Ovary (tissue), 3 donors: Measurements from ENCODE around the gene LMNTD2.

Source experiments
- EP300 ChIP-seq: sonication (generic); formaldehyde crosslinking; IDR thresholded peaks from one replicate; pipeline ENCODE4 v1.6.1; 2017; ENCODE audit warnings: antibody characterized with exemption
- POLR2A ChIP-seq: fragments of 450-650 bp; IDR thresholded peaks from one replicate; pipeline ENCODE4 v1.6.1; 2017; ENCODE audit warnings: antibody characterized with exemption, mild to moderate bottlenecking, moderate library complexity
- TF ChIP-seq, protein P1 (sequence below), 3 donors: fragments of 450-650 bp in 2 of 3; fragments of 200-600 bp in 1 of 3; IDR thresholded peaks; one replicate each; pipeline versions ENCODE4 v1.5.1 to v1.8.0; 2016 to 2022; ENCODE audit warnings: antibody characterized with exemption in 3 of 3, mild to moderate bottlenecking in 1 of 3
- donor health status: DM: no; HTN: no; CAD: no.

DNA sequence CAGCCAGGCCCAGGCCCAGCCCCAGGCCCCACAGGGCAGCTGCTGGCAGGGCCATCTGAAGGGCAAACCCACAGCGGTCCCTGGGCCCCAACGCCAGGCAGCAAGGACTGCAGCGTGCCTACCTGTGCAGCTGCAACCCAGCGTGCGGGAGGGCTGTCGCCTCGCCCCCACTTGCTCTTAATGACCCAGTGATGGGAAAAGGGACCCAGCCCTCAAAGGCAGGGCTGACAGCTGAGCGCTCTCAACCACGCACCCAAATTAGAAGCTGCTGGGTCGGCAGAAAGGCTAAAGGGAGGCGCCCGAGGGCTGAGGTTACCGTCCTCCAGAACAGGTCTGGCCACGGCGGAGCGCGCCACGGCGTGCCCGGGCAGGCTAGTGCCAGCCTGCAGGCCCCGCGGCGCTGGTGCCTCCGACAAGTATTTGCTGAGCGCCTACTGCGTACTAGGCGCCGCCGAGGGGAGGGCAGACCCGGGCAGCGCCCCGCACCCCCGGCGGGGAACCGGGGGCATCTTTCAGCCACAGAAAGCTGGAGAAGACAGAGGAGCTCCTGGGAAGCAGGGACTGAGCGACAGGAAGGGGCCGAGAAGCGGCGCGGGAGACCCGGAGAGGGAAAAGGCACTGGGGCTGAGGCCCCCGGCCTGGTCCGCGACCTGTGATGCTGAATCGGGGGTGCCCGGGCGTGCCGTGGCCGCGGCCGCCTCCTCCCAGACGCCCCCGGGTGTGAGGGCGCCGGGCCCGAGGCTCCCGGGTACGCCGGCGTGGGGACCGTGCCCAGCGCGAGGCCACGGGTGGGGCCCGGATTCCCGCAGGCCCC lies 25.9 kb downstream of the LMNTD2 start:
- TF ChIP-seq POLR2A: no peak
- TF ChIP-seq, protein P1, sequence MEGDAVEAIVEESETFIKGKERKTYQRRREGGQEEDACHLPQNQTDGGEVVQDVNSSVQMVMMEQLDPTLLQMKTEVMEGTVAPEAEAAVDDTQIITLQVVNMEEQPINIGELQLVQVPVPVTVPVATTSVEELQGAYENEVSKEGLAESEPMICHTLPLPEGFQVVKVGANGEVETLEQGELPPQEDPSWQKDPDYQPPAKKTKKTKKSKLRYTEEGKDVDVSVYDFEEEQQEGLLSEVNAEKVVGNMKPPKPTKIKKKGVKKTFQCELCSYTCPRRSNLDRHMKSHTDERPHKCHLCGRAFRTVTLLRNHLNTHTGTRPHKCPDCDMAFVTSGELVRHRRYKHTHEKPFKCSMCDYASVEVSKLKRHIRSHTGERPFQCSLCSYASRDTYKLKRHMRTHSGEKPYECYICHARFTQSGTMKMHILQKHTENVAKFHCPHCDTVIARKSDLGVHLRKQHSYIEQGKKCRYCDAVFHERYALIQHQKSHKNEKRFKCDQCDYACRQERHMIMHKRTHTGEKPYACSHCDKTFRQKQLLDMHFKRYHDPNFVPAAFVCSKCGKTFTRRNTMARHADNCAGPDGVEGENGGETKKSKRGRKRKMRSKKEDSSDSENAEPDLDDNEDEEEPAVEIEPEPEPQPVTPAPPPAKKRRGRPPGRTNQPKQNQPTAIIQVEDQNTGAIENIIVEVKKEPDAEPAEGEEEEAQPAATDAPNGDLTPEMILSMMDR (IDR thresholded peaks at IDR 0.05): no peak
- no peak for TF ChIP-seq EP300
